Suprapubic skin (tissue), 4 donors: ENCODE results near the gene EXPH5. TPM values are rescaled to one million over a fixed set of nuclear protein-coding genes. Genes with fewer than 3 reads are reported as not detected.

Experiments used
- DNase-seq, 2 donors: peaks; one replicate each; pipeline ENCODE4 v3.0.0-alpha.2; 2019; ENCODE audit warnings: low spot score in 2 of 2
- H3K27ac ChIP-seq: fragments of 200-600 bp; sonication (generic); one replicate; pipeline ENCODE4 v1.5.1; 2019
- H3K27me3 ChIP-seq: fragments of 200-600 bp; sonication (generic); one replicate; pipeline ENCODE4 v1.5.1; 2019
- H3K36me3 ChIP-seq: fragments of 200-600 bp; sonication (generic); one replicate; pipeline ENCODE4 v1.5.1; 2019
- H3K4me1 ChIP-seq: fragments of 200-600 bp; sonication (generic); one replicate; pipeline ENCODE4 v1.5.1; 2019
- H3K4me3 ChIP-seq: fragments of 200-600 bp; sonication (generic); one replicate; pipeline ENCODE4 v1.5.1; 2019; ENCODE audit warnings: mild to moderate bottlenecking
- H3K9me3 ChIP-seq: fragments of 200-600 bp; sonication (generic); one replicate; pipeline ENCODE4 v1.5.1; 2019
- CTCF ChIP-seq, 2 donors: fragments of 200-600 bp in 1 of 2; fragments of 450-650 bp in 1 of 2; sonication (generic) in 1 of 2; IDR thresholded peaks; one replicate each; pipeline ENCODE4 v1.5.1; 2016 to 2019; ENCODE audit warnings: antibody characterized with exemption in 2 of 2, mild to moderate bottlenecking in 1 of 2, moderate library complexity in 1 of 2
- EP300 ChIP-seq: sonication (generic); formaldehyde crosslinking; IDR thresholded peaks from one replicate; pipeline ENCODE4 v1.6.1; 2017; ENCODE audit warnings: antibody characterized with exemption
- POLR2A ChIP-seq, 2 donors: fragments of 450-650 bp; IDR thresholded peaks; one replicate each; pipeline ENCODE4 v1.6.1; 2017; ENCODE audit warnings: antibody characterized with exemption in 2 of 2, mild to moderate bottlenecking in 2 of 2, moderate library complexity in 2 of 2
- POLR2AphosphoS5 ChIP-seq, 3 donors: sonication (generic); formaldehyde crosslinking; IDR thresholded peaks; one replicate each; pipeline ENCODE4 v1.6.1; 2017; ENCODE audit warnings: antibody characterized with exemption in 3 of 3
- WGBS: methylation state at CpG from one replicate; pipeline ENCODE4 v1.1.5; 2018; 5-methylcytosine and 5-hydroxymethylcytosine counted together
- total RNA-seq, 4 donors: library from RNA; depleted of rRNA; stranded (reverse); fragments of >200 nt; gene quantifications; one replicate each; pipeline ENCODE4 v1.1.0, GENCODE V29; 2016

The EXPH5 gene
- total RNA-seq, 4 donors from 2014 or later: 120 to 232 (median 149) TPM

GRCh38 chr11:108632041-108632704, 38.6 kb upstream of the EXPH5 start:
- H3K9me3 ChIP-seq: no peaks in the 10 kb centered on the region
- no peak for TF ChIP-seq POLR2AphosphoS5 (IDR thresholded peaks at IDR 0.05)
- no peak for TF ChIP-seq POLR2A (IDR thresholded peaks at IDR 0.05)
- TF ChIP-seq EP300: no peak
- no peak for TF ChIP-seq CTCF (IDR thresholded peaks at IDR 0.05)
- H3K36me3 ChIP-seq: no peaks in the 10 kb centered on the region
- H3K4me3 ChIP-seq: no peak overlapping the region
- no peak for DNase-seq
- H3K27ac ChIP-seq: no peak overlapping the region
- no peaks in the 10 kb centered on the region for H3K27me3 ChIP-seq
- WGBS: 35% methylated on average over 2 of the region's 2 CpGs
- no peaks in the 10 kb centered on the region for H3K4me1 ChIP-seq

DNA sequence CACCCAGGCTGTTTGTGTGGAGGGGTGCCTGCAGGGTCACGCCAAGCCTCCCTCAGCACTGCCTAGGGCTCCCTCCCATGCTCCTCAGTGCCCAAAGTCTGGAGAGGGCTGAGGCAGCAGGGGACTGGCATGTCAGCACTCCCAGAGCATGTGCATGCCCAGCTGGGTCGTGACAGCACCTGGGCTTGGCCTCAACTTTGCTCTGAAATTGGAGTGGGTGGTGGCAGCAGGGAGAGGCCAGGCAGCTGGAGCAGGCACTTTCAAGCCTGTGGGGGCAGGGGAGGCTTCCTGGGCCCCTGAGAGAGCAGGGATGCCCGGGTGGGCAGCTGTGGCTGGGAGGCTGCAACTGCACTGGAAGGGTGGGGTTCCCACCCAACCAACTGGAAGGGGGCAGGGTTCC, 35.7 kb upstream of the EXPH5 start:
- no peak for TF ChIP-seq EP300
- no peak for TF ChIP-seq POLR2AphosphoS5 (IDR thresholded peaks at IDR 0.05)
- TF ChIP-seq POLR2A (IDR thresholded peaks at IDR 0.05): no peak
- TF ChIP-seq CTCF (IDR thresholded peaks at IDR 0.05): no peak
- no peaks in the 10 kb centered on the region for H3K9me3 ChIP-seq

GRCh38 chr11:108628812-108629211, 35.2 kb upstream of the EXPH5 start:
- H3K27ac ChIP-seq: no peak overlapping the region
- DNase-seq: no peak
- 88% methylated on average over 1 of the region's 2 CpGs for WGBS
- no peaks in the 10 kb centered on the region for H3K36me3 ChIP-seq
- no peaks in the 10 kb centered on the region for H3K9me3 ChIP-seq
- no peaks in the 10 kb centered on the region for H3K27me3 ChIP-seq
- no peak for TF ChIP-seq EP300
- TF ChIP-seq POLR2AphosphoS5 (IDR thresholded peaks at IDR 0.05): no peak
- TF ChIP-seq POLR2A (IDR thresholded peaks at IDR 0.05): no peak
- no peak for TF ChIP-seq CTCF (IDR thresholded peaks at IDR 0.05)
- peaks cover 10% of the 10 kb centered on the region for H3K4me1 ChIP-seq
- no peak overlapping the region for H3K4me3 ChIP-seq

More for the DNA sequence above, 35.7 kb upstream of the EXPH5 start:
- Histone ChIP-seq H3K36me3 (no peaks in the 10 kb centered on the region), H3K27me3 (no peaks in the 10 kb centered on the region), H3K27ac (no peak overlapping the region), H3K4me3 (no peak overlapping the region), H3K4me1 (peaks cover 5% of the 10 kb centered on the region)
- WGBS: no CpG with 5 or more reads among the region's 3 CpGs
- DNase-seq: no peak

DNA sequence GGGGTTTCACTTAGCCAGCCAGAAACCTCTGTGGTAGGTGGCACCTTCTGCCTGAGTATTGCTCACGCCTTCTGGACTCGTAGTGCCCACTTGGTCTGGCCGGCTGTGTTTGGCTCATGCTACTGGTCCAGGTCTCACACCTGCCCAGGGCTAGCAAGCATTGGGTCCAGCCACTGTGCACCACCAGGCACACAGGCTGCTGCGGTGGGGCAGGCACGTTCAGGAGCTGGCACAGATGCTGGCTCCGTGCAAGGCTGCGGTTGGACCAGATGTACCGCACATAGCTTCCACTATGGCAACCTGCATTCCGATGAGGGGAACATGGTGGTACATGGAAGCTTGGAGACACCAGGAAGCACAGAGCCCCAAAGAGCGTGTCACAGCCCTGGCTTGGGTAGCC, 34.8 kb upstream of the EXPH5 start:
- WGBS: 100% methylated on average over 3 of the region's 10 CpGs
- Histone ChIP-seq H3K27ac (no peak overlapping the region), H3K4me1 (peaks cover 12% of the 10 kb centered on the region), H3K9me3 (no peaks in the 10 kb centered on the region), H3K36me3 (no peaks in the 10 kb centered on the region), H3K4me3 (no peak overlapping the region), H3K27me3 (no peaks in the 10 kb centered on the region)
- no peak for DNase-seq
- TF ChIP-seq CTCF (IDR thresholded peaks at IDR 0.05) (no peak), EP300 (no peak), POLR2A (IDR thresholded peaks at IDR 0.05) (no peak), POLR2AphosphoS5 (IDR thresholded peaks at IDR 0.05) (no peak)

GRCh38 chr11:108624196-108624925, 30.8 kb upstream of the EXPH5 start:
- Histone ChIP-seq H3K27ac (peak overlapping the region; percentile 77), H3K36me3 (no peaks in the 10 kb centered on the region), H3K27me3 (no peaks in the 10 kb centered on the region), H3K4me3 (no peak overlapping the region), H3K4me1 (peaks cover 18% of the 10 kb centered on the region), H3K9me3 (no peaks in the 10 kb centered on the region)
- 40% methylated on average over 5 of the region's 5 CpGs for WGBS
- TF ChIP-seq POLR2A (IDR thresholded peaks at IDR 0.05) (no peak), CTCF (IDR thresholded peaks at IDR 0.05) (no peak), POLR2AphosphoS5 (IDR thresholded peaks at IDR 0.05) (no peak), EP300 (no peak)
- DNase-seq: no peak
